Panc1 (cell line): ENCODE measurements around the gene LHPP. TPM values are rescaled to one million over a fixed set of nuclear protein-coding genes. Genes with fewer than 3 reads are reported as not detected.

ENCODE experiments used
- ATAC-seq: fragments of 200-7000 bp; cut with Tn5 transposase; 2 replicates; pipeline ENCODE4 v1.9.1; 2020; ENCODE audit warnings: mild to moderate bottlenecking, moderate library complexity
- BruUV-seq: library from RNA; stranded (reverse); fragments of 400-500 nt; replicated peaks from 2 replicates; lab custom pipeline; 2021; lab: Mats Ljungman, UMichigan
- CTCF ChIA-PET: fragments of 300-600 bp; sonication (Branson Sonifier 250); formaldehyde crosslinking; loops from one replicate; lab custom pipeline; 2022; ENCODE audit warnings: antibody characterized with exemption; lab: Charles Lee
- POLR2A ChIA-PET: fragments of 300-600 bp; sonication (Branson Sonifier 250); formaldehyde crosslinking; loops from one replicate; lab custom pipeline; 2022; ENCODE audit warnings: antibody characterized with exemption; lab: Charles Lee
- DNase-seq: peaks from one replicate; pipeline ENCODE4 v3.0.0-alpha.2; 2010; ENCODE audit warnings: low read depth, low spot score
- H3K27ac ChIP-seq: 2 replicates; pipeline ENCODE4 v1.5.1; 2011; ENCODE audit warnings: mild to moderate bottlenecking, low read length, inconsistent platforms
- H3K27me3 ChIP-seq: fragments of 200-500 bp; sonication (Bioruptor generic); 2 replicates; pipeline ENCODE4 v1.6.0; 2014; ENCODE audit warnings: low read length, inconsistent platforms; ENCODE audit not compliant: control insufficient read depth, insufficient read depth
- H3K36me3 ChIP-seq: fragments of 200-500 bp; sonication (Bioruptor generic); 2 replicates; pipeline ENCODE4 v1.5.1; 2014; ENCODE audit warnings: inconsistent platforms, mild to moderate bottlenecking, low read length, moderate library complexity; ENCODE audit not compliant: control insufficient read depth, insufficient read depth
- H3K4me1 ChIP-seq: 2 replicates; pipeline ENCODE4 v1.5.1; 2011; ENCODE audit warnings: inconsistent platforms, mild to moderate bottlenecking, low read length, moderate library complexity; ENCODE audit not compliant: control insufficient read depth, insufficient read depth
- H3K4me3 ChIP-seq, 2 experiments: 2 replicates each; pipeline ENCODE4 v1.5.1; 2011 to 2012; ENCODE audit warnings: low read depth in 2 of 2, low read length in 2 of 2, mild to moderate bottlenecking in 2 of 2, inconsistent platforms in 1 of 2, moderate library complexity in 1 of 2
- H3K9me3 ChIP-seq: fragments of 200-500 bp; sonication (Bioruptor generic); 2 replicates; pipeline ENCODE4 v1.5.1; 2014; ENCODE audit warnings: low read depth, mild to moderate bottlenecking, inconsistent platforms, low read length, moderate library complexity; ENCODE audit not compliant: control insufficient read depth, insufficient read depth
- CTCF ChIP-seq: fragments of 450-650 bp; IDR thresholded peaks from 2 replicates; pipeline ENCODE4 v1.5.1; 2017; ENCODE audit warnings: mild to moderate bottlenecking
- POLR2AphosphoS5 ChIP-seq: IDR thresholded peaks from 2 replicates; pipeline ENCODE4 v1.6.1; 2012; ENCODE audit warnings: mild to moderate bottlenecking, low read depth, low read length, moderate library complexity
- REST ChIP-seq, 2 experiments: IDR thresholded peaks; 2 replicates each; pipeline ENCODE4 v1.6.1; 2011 to 2012; ENCODE audit warnings: low read depth in 2 of 2, control low read depth in 1 of 2, low read length in 1 of 2, mild to moderate bottlenecking in 1 of 2, moderate library complexity in 1 of 2; ENCODE audit not compliant: insufficient read depth in 1 of 2
- SIN3A ChIP-seq: IDR thresholded peaks from 2 replicates; pipeline ENCODE4 v1.6.1; 2012; ENCODE audit warnings: low read depth, mild to moderate bottlenecking, low read length, moderate library complexity, borderline replicate concordance; ENCODE audit not compliant: insufficient read depth
- TCF7L2 ChIP-seq: IDR thresholded peaks from 2 replicates; pipeline ENCODE4 v1.6.1; 2011; ENCODE audit warnings: mild to moderate bottlenecking, low read depth, low read length, inconsistent platforms
- in situ Hi-C: cut with HindIII; loops from 2 replicates; pipeline ENCODE4 v1.10.0; 2016; ENCODE audit warnings: low sequenced_read_pairs, low pct_unique_long_range_greater_than_20kb
- intact Hi-C: fragments of 100-400 bp; cut with micrococcal nuclease; formaldehyde crosslinking; loops from one replicate; pipeline ENCODE4 v1.10.0; 2022; ENCODE audit not compliant: unreplicated experiment
- total RNA-seq: library from RNA; stranded (reverse); gene quantifications from one replicate; pipeline ENCODE4 v1.2.1, GENCODE V29; 2021; ENCODE audit not compliant: unreplicated experiment

The LHPP gene
- total RNA-seq, 1 experiment from 2014 or later: 15.0 TPM

- H3K36me3 ChIP-seq: no peaks in the 10 kb centered on the region
- no peak for TF ChIP-seq CTCF
- no peak for TF ChIP-seq REST (IDR thresholded peaks at IDR 0.05; ENCODE audit: insufficient read depth in 1 of 2, low read depth in 2 of 2, low read length in 1 of 2)
- no peak for TF ChIP-seq TCF7L2
- no peak for TF ChIP-seq SIN3A
- no peak for TF ChIP-seq POLR2AphosphoS5
- BruUV-seq: no TSS peak
- H3K9me3 ChIP-seq: no peaks in the 10 kb centered on the region
- CTCF ChIA-PET: no interaction called here
- no peak overlapping the region for H3K27ac ChIP-seq
- no peaks in the 10 kb centered on the region for H3K4me1 ChIP-seq
- in situ Hi-C loops (no loop called here), intact Hi-C loops (no loop called here)
- H3K4me3 ChIP-seq: no peak overlapping the region
- no peak for DNase-seq
- POLR2A ChIA-PET: no interaction called here
- no peaks in the 10 kb centered on the region for H3K27me3 ChIP-seq
- ATAC-seq: no peak
These were observed 137.4 kb downstream of the LHPP start for GRCh38 chr10:124598773-124599587.

- H3K9me3 ChIP-seq: no peaks in the 10 kb centered on the region
- no TSS peak for BruUV-seq
- TF ChIP-seq REST (IDR thresholded peaks at IDR 0.05; ENCODE audit: insufficient read depth in 1 of 2, low read depth in 2 of 2, low read length in 1 of 2) (no peak), POLR2AphosphoS5 (no peak), SIN3A (no peak), CTCF (no peak), TCF7L2 (no peak)
- no peaks in the 10 kb centered on the region for H3K36me3 ChIP-seq
- in situ Hi-C loops: no loop called here
- POLR2A ChIA-PET: no interaction called here
- intact Hi-C loops: no loop called here
- no peak for ATAC-seq
- H3K4me1 ChIP-seq: no peaks in the 10 kb centered on the region
- CTCF ChIA-PET: no interaction called here
- no peak overlapping the region for H3K4me3 ChIP-seq
- H3K27me3 ChIP-seq: no peaks in the 10 kb centered on the region
- no peak for DNase-seq
- no peak overlapping the region for H3K27ac ChIP-seq
These were observed 138.0 kb downstream of the LHPP start for GRCh38 chr10:124599588-124600050.
